ENCODE measurements around the gene GPA33. TPM values are rescaled to one million over a fixed set of nuclear protein-coding genes. Genes with fewer than 3 reads are reported as not detected.
A peak's percentile ranks its signal among the peaks of the same experiment; 100 is the strongest.

The GPA33 gene
- total RNA-seq, 4 donors from 2014 or later = 15.7 to 397 (median 317) TPM

GRCh38 chr1:167127661-167128060 lies 37.5 kb upstream of the GPA33 start:
- no peak for DNase-seq
- no peaks in the 10 kb centered on the region for H3K36me3 ChIP-seq
- H3K4me3 ChIP-seq = no peak overlapping the region
- no peaks in the 10 kb centered on the region for H3K27me3 ChIP-seq
- H3K4me1 ChIP-seq = no peaks in the 10 kb centered on the region
- H3K9me3 ChIP-seq = no peaks in the 10 kb centered on the region
- TF ChIP-seq POLR2A (IDR thresholded peaks at IDR 0.05) = no peak
- TF ChIP-seq, protein P1, sequence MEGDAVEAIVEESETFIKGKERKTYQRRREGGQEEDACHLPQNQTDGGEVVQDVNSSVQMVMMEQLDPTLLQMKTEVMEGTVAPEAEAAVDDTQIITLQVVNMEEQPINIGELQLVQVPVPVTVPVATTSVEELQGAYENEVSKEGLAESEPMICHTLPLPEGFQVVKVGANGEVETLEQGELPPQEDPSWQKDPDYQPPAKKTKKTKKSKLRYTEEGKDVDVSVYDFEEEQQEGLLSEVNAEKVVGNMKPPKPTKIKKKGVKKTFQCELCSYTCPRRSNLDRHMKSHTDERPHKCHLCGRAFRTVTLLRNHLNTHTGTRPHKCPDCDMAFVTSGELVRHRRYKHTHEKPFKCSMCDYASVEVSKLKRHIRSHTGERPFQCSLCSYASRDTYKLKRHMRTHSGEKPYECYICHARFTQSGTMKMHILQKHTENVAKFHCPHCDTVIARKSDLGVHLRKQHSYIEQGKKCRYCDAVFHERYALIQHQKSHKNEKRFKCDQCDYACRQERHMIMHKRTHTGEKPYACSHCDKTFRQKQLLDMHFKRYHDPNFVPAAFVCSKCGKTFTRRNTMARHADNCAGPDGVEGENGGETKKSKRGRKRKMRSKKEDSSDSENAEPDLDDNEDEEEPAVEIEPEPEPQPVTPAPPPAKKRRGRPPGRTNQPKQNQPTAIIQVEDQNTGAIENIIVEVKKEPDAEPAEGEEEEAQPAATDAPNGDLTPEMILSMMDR (IDR thresholded peaks at IDR 0.05) = no peak
- no peak overlapping the region for H3K27ac ChIP-seq

- DNase-seq = no peak
- H3K9me3 ChIP-seq = no peaks in the 10 kb centered on the region
- no peak overlapping the region for H3K4me3 ChIP-seq
- H3K36me3 ChIP-seq = no peaks in the 10 kb centered on the region
- no peak for TF ChIP-seq POLR2A (IDR thresholded peaks at IDR 0.05)
- TF ChIP-seq, protein P1 (IDR thresholded peaks at IDR 0.05) = no peak
- no peak overlapping the region for H3K27ac ChIP-seq
- H3K4me1 ChIP-seq = no peaks in the 10 kb centered on the region
- H3K27me3 ChIP-seq = no peaks in the 10 kb centered on the region
Measured at GRCh38 chr1:167127236-167127635, 37.1 kb upstream of the GPA33 start.

- H3K4me1 ChIP-seq = no peaks in the 10 kb centered on the region
- H3K4me3 ChIP-seq = no peak overlapping the region
- TF ChIP-seq POLR2A (IDR thresholded peaks at IDR 0.05) = no peak
- TF ChIP-seq, protein P1 (IDR thresholded peaks at IDR 0.05) = no peak
- H3K36me3 ChIP-seq = no peaks in the 10 kb centered on the region
- no peaks in the 10 kb centered on the region for H3K27me3 ChIP-seq
- no peak for DNase-seq
- H3K9me3 ChIP-seq = no peaks in the 10 kb centered on the region
- no peak overlapping the region for H3K27ac ChIP-seq
Measured at GRCh38 chr1:167126811-167127210, 36.6 kb upstream of the GPA33 start.

DNA sequence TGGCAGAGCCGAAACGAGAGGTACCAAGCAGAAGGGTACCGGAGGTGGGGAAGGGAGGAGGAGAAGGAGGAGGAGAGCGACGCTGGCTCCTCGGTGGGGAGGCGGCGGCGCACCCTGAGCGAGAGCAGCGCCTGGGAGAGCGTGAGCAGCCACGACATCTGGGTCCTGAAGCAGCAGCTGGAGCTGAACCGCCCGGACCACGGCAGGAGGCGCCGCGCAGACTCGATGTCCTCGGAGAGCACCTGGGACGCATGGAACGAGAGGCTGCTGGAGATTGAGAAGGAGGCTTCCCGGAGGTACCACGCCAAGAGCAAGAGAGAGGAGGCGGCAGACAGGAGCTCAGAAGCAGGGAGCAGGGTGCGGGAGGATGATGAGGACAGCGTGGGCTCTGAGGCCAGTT lies 36.1 kb upstream of the GPA33 start:
- TF ChIP-seq POLR2A (IDR thresholded peaks at IDR 0.05) = no peak
- TF ChIP-seq, protein P1 (IDR thresholded peaks at IDR 0.05) = no peak
- no peak overlapping the region for H3K4me3 ChIP-seq
- no peaks in the 10 kb centered on the region for H3K36me3 ChIP-seq
- H3K27ac ChIP-seq = no peak overlapping the region
- H3K4me1 ChIP-seq = peaks cover 0 to 4% (median under 1%) of the 10 kb centered on the region in 4 donors
- no peaks in the 10 kb centered on the region for H3K9me3 ChIP-seq
- no peaks in the 10 kb centered on the region for H3K27me3 ChIP-seq
- no peak for DNase-seq

DNA sequence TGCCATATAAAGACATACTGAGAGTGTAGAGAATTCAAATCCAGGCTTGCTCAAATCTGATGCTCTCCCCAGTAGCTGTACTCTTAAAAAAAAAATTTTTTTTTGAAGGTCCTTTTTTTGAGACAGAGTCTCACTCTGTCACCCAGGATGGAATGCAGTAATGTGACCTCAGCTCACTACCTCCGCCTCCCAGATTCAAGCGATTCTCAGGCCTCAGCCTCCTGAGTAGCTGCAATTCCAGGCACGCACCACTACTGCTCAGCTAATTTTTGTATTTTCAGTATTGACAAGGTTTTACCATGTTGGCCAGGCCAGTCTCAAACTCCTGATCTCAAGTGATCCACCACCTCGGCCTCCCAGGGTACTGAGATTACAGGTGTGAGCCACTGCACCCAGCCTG lies 32.4 kb upstream of the GPA33 start:
- Histone ChIP-seq H3K9me3 (no peaks in the 10 kb centered on the region), H3K36me3 (no peaks in the 10 kb centered on the region), H3K4me3 (no peak overlapping the region), H3K27ac (no peak overlapping the region), H3K27me3 (no peaks in the 10 kb centered on the region), H3K4me1 (peaks cover 0 to 6% (median 2%) of the 10 kb centered on the region in 4 donors)
- no peak for DNase-seq
- no peak for TF ChIP-seq POLR2A (IDR thresholded peaks at IDR 0.05)
- TF ChIP-seq, protein P1 (IDR thresholded peaks at IDR 0.05) = no peak

- peak overlapping the region in 1 of 4 donors; percentile 42 for H3K27ac ChIP-seq
- TF ChIP-seq POLR2A (IDR thresholded peaks at IDR 0.05) = no peak
- TF ChIP-seq, protein P1 (IDR thresholded peaks at IDR 0.05) = no peak
Measured at GRCh38 chr1:167122121-167122480, 31.9 kb upstream of the GPA33 start.

More at GRCh38 chr1:167122121-167122480, 31.9 kb upstream of the GPA33 start:
- Histone ChIP-seq H3K36me3 (no peaks in the 10 kb centered on the region), H3K4me1 (peaks cover 0 to 6% (median 2%) of the 10 kb centered on the region in 4 donors), H3K27me3 (no peaks in the 10 kb centered on the region), H3K9me3 (no peaks in the 10 kb centered on the region), H3K4me3 (no peak overlapping the region)
- DNase-seq = no peak

Measured in Peyer's patch (tissue), 4 donors.